GM12874 (cell line): ENCODE measurements around the gene SASH1.

Source experiments
- TF ChIP-seq, protein P1 (sequence below): IDR thresholded peaks from 2 replicates; pipeline ENCODE4 v1.5.1; 2011; ENCODE audit warnings: low read depth, mild to moderate bottlenecking, control low read depth, low read length, moderate library complexity; ENCODE audit not compliant: insufficient read depth

The SASH1 gene

DNA sequence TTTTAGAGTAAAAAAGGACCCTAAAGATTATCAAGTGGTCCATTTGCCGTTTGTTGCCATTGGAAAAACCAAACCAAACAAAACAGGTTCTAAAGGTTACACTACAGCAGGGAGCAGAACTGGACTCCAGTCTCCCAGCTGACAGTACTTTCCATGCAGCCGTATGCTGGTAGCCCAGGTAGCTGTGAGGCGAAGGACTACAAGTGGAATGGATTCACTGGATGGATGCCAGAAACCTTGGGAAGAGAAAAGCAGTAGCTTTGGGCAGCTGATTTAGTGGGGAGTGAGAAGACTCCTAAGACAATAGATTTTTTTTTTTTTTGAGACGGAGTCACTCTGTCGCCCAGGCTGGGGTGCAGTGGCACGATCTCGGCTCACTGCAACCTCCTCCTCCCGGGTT lies 88.3 kb downstream of the SASH1 start:
- TF ChIP-seq, protein P1, sequence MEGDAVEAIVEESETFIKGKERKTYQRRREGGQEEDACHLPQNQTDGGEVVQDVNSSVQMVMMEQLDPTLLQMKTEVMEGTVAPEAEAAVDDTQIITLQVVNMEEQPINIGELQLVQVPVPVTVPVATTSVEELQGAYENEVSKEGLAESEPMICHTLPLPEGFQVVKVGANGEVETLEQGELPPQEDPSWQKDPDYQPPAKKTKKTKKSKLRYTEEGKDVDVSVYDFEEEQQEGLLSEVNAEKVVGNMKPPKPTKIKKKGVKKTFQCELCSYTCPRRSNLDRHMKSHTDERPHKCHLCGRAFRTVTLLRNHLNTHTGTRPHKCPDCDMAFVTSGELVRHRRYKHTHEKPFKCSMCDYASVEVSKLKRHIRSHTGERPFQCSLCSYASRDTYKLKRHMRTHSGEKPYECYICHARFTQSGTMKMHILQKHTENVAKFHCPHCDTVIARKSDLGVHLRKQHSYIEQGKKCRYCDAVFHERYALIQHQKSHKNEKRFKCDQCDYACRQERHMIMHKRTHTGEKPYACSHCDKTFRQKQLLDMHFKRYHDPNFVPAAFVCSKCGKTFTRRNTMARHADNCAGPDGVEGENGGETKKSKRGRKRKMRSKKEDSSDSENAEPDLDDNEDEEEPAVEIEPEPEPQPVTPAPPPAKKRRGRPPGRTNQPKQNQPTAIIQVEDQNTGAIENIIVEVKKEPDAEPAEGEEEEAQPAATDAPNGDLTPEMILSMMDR = no peak

DNA sequence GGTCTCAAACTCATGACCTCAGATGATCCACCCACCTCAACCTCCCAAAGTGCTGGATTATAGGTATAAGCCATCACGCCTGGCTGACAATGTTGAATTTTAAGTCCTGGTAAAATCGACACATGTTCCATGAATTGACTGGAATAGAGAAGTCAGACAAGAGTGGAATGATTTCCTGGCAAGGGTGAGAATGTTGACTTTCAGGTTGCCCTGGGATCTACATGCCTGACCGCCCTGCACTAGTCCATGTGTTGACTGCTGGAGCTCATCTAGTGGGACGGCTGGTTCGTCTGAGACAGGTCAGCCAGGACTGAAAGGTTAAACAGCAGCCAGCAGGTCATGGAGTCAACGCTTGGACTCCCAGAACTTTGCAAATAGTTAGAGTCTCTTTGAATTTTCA lies 88.8 kb downstream of the SASH1 start:
- TF ChIP-seq, protein P1 = no peak

DNA sequence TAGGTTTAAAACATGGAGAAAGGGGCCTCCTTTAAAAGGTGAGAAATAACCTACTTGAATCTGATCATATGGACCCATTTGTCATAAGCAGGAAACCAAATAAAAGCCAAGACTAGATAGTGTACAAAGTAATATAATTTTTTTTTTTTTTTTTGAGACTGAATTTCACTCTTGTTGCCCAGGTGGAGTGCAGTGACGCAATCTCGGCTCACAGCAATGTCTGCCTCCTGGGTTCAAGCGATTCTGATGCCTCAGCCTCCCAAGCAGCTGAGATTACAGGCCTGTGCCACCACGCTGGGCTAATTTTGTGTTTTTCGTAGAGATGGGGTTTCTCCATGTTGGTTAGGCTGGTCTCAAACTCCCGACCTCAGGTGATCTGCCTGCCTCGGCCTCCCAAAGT lies 89.2 kb downstream of the SASH1 start:
- TF ChIP-seq, protein P1 = no peak

DNA sequence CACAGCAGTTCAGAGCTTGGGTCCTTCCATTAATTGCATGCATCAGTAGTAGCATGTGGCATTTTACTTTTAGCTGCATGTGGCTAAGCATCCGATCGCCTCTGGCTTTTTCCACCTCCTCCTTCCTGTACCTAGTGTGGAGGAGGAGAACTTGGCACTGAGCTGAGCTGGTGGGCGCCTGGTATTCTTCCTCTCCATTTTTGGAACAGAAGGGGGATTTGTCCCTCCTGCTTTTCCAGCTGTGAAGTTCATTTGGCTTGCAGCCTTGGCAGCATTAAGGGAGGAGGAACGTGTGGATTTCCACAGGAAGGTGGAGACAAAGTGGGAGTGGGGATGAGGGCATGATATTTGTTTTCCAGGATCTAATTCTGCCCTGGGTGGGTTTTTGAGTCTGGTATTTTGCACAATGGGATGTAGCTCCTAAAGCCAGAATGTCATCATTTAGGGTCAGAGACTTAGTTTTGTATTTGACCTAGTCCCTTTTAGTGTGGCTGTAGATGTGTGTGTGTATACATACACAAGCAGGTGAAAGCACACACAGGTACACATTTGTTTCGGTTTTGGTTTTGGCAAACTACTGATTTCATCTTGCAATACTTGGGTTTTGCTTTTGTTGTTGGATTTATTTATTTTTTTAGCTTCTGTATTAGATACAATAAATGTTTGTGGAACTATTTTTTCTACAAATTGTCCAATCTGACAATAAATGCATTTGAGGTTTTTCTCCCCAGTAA lies 90.0 kb downstream of the SASH1 start:
- TF ChIP-seq, protein P1 = no peak

DNA sequence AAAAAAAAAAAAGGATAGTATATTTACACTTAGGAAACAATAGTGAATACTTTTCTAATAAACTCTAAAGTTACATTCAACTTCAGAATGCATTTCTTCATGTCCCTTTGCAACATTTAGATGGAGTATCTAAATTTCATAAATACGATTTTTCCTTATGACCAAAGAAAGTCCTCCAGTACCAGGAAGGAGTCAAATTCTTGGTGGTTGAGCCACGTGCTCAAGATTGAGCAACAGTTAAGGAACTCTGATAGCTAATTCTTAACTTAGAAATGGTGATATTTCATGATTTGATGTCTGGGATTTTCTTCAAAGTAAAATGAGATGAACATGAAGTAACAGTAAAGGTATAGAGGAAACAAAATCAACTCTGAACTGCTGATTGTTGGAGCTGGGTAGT lies 92.7 kb downstream of the SASH1 start:
- TF ChIP-seq, protein P1 = no peak

DNA sequence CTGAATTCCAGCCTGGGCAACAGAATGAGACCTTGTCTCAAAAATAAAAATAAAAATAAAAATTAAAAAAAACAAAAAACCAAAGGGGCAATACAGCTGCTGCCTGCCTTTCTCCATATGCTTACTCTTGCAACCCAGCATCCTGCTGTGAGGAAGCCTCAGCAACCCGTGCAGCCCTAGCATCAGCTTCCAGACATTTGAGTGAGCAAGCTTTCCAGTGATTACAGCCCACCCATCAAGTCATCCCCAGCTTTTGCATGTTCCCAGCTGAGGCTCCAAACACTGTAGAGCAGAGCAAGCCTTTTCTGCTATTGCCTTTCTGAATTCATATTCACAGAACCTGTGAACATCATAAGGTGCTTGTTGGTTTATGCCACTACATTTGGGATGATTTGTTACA lies 93.8 kb downstream of the SASH1 start:
- TF ChIP-seq, protein P1 = no peak

DNA sequence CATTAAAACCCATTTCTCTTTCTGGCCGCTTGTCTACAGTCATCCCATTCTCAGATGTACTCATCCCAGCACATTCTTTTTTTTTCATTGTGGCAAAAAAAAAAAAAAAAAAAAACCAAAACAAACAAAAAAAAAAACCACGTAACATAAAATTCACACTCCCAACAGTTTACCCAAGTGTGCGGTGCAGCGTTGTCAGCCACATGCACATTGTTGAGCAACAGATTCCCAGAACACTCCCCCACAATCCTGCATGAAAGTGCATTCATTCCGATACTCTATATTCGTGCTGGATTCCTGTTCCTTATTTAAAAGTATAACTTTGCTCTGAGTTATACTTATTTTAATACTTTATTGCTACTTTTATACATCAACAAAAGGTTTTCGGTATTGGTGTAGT lies 96.0 kb downstream of the SASH1 start:
- TF ChIP-seq, protein P1 = no peak

DNA sequence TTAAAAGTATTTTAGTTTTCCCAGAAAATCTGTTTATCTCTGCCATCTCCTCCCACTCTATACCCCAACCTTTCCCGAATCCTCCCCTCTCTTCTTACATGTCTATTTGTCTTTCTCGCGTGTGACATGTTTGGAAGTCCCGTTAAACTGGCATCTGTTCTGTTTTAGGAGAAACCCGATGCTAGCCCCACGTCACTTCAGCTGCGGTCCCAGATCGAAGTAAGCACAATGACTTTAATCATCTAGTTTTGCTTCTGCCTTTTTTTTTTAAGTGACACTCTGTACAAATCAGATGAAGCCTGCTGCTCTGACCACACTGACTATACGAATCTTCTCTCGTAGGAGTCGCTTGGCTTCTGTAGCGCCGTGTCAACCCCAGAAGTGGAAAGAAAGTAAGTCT lies 97.4 kb downstream of the SASH1 start:
- TF ChIP-seq, protein P1 = no peak
